Left colon (tissue), 2 donors: ENCODE results near the gene HAL. TPM values are rescaled to one million over a fixed set of nuclear protein-coding genes. Genes with fewer than 3 reads are reported as not detected.
"Not testable (repeated sequence)": the region's sequence is repeated elsewhere in the genome, so short reads cannot be mapped to it uniquely, and the experiment has no call there.

Source experiments
- ATAC-seq: fragments of 200-7000 bp; cut with Tn5 transposase; one replicate; pipeline ENCODE4 v1.9.1; 2020; ENCODE audit warnings: mild to moderate bottlenecking, moderate library complexity
- DNase-seq, 2 donors: peaks; one replicate each; pipeline ENCODE4 v3.0.0-alpha.2; 2020
- intact Hi-C, 2 donors: fragments of 100-400 bp; cut with DNase I in 1 of 2; cut with micrococcal nuclease in 1 of 2; formaldehyde crosslinking; loops; one replicate each; pipeline versions ENCODE4 v1.11.2 to v1.14.0; 2022; cut with DNase I, micrococcal nuclease
- total RNA-seq, 2 donors: library from RNA; stranded (reverse); fragmentation: NEBNext Ultra II Directional; extraction: Animal tissue kit (Norgen Biotek cat#: 25700); gene quantifications; one replicate each; pipeline ENCODE4 v1.2.1, GENCODE V29; 2021
- donor health status: DM: no; HTN: no; CAD: no.
- donor health status: DM: yes; HTN: yes; CAD: no.

Gene HAL
- total RNA-seq, 2 donors from 2014 or later, result 2.5 to 2.7 TPM

DNA sequence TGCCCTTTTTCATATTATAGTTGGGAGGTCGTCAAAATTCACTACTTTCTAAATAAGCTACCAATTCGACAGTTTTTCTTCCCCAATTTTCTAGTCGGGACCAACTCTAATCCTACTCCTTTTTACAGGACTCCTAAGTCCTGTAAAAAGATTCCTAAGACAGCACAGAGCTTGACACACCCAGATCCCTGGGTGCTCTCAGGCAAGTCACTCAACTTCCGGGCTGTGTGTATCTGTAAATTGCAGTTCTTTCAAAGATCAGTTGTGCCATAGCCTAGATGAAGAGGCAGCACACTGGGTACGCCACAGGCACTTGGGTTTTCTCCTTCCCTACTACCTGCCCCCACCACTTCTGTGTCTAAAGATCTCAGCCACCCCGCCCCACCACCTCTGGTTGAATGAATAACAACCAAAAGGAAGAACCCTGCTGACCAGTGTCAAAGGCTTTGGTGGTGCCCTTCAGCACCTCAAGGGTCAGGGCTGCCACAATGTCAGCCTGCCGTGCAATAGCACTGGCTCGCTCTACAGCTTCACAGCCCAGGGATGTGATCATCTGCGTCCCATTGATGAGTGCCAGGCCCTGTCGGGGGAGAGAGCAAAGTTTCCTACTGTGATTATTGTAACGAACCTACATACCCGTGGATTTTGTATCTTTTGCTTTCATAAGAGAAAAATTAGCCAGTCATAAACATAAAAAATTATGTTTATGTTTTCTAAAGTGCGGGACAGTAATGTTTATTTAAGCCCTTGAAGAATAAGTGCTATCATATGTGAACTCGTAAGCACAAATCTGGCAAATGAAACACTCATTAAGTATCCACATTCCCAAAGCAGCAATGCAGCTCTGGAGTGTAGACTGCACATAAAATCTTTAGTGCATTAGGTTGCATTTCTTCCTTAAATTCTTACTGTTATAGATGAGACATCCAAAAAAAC lies 9.2 kb downstream of the HAL start:
- ATAC-seq (peak; percentile 90), DNase-seq (no peak)
- intact Hi-C loops, result no loop called here

DNA sequence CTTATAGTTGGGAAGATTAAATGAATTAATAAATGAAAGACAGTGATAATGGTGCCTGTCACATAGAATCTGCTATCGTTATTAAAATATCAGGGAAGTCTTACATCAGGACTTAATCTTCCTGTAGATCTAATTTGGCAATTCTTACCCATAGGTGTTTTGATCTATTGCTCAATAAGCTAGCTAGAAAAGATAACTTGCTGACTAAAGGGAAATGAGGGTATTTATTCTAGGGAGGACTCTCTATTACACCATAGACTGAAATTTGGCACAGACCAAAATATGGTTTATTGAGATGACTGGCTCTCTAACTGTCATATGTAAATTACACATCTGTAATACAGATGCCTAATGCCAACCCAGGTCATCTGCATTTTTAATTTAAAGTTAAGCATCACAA lies 11.5 kb downstream of the HAL start:
- intact Hi-C loops, result no loop called here

DNA sequence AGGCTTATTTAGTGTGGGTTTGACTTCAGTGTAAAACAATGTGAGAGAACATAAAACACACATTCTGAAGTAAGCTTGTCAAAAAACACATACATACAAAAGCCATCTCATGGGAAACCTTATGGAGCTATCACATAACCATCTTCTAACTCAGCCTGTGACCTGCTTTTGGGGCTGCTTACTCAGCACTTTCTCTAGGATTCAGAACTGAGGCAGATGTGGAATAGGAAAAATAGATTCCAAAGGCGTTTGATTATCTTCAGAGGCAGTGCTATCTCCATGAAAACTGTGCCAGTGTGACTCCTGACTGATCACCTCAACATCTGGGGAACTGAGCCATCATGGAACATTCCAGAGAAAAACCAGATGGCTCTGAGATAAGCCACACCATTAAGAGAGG lies 13.5 kb downstream of the HAL start:
- intact Hi-C loops, result no loop called here
- DNase-seq (no peak), ATAC-seq (no peak)

More for the DNA sequence above, 11.5 kb downstream of the HAL start:
- DNase-seq (no peak), ATAC-seq (no peak)

DNA sequence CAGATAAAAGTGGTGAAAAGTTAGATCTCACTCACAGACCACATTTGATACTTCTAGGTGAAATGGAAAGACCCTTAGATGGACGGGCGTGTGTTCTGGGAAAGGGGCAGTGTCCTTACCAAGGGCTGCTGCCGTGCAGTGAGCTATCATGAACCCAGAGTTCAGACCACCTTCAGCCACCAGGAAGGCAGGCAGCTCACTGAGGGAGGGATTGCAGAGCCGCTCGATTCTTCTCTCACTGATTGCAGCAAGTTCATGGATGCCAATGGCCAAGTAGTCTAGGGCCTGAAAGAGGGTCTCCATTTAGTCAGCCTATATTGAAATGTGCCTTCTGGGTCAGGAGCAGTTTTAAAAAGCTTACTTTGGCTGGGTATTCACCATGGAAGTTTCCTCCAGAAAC lies 15.7 kb downstream of the HAL start:
- intact Hi-C loops, result no loop called here
- ATAC-seq (no peak), DNase-seq (no peak)

DNA sequence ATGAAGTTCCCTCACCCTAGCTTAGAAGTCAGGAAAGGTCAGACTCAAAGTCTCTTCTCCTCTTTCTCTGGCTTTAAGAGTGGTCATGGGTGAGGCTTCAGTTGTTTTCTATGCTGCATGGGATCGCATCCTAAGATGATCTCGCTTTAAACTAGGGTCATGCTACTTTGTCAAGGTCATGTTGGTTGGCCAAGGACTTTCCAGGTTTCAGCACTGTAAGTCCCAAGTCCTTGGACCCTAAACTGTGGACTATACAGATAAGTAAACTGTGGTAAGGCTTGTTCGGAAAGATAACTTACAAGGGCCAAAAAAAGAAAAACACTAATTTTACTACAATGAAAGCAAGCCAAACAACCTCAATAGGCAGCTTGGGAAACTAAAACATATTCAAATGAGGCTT lies 17.4 kb downstream of the HAL start:
- DNase-seq (no peak), ATAC-seq (no peak)
- intact Hi-C loops, result no loop called here

DNA sequence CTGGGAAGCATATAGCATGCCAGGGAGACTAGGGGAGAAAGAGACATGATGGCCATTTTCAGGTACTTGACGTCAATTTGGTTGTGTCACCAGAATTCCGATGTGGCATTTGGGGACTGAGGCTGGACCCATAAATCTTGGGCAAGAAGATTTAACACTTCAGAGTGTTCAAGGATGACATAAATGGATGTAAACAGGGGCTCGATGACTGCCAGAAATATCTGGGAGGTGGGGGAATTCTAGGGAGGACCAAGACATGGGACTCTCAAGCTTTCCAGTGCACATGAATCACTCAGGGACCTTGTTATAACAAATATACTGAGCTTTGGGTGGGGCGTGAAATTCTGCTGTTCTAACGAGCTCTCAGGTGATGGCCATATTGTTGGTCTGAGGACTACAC lies 17.8 kb downstream of the HAL start:
- no peak for ATAC-seq
- DNase-seq, result no peak
- intact Hi-C loops, result no loop called here

DNA sequence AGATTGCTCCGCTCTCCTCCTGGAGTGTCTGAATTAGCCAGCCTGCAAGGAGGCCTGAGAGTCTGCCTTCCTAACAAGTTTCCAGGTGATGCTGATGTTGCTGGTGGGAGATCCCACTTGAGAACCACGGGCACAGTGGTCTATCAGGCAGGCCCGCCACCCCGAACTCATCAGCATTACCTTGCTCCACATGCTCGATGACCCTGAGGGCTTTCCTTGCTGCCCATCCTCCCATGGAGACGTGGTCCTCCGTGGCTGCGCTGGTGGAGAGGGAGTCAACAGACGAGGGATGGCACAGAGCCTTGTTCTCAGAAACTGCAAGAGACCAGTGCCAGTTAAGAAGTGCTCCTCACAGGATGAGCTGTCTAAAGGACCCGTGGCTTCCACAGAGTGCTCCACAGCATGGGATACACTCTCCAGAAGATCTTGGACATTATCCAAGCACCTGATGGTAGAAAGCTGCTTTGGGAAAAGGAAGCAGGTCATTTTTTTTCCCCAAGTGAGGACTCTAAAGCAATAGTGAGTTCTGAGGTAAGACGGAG lies 18.3 kb downstream of the HAL start:
- ATAC-seq (no peak), DNase-seq (no peak)
- intact Hi-C loops, result no loop called here

DNA sequence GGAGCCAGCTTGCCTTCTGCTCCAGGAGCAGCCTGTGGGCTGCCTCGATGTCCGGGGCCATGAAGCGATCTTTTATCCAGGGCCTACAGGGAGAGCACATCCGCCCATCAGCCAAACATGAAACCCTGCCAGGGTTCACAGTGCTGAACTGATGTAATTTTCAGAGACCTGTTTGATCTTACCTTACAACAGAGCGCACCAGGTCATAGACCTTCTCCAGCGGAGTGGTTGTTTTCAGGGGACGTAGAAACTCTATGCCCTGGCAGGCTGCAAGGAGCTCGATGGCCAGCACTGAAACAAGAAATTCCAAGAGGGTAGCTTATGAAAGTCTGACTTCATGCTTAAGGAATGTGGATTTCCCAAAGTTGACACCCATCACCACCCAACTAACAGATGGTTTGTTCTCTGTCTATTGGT lies 19.7 kb downstream of the HAL start:
- ATAC-seq (no peak), DNase-seq (no peak)
- intact Hi-C loops, result no loop called here

DNA sequence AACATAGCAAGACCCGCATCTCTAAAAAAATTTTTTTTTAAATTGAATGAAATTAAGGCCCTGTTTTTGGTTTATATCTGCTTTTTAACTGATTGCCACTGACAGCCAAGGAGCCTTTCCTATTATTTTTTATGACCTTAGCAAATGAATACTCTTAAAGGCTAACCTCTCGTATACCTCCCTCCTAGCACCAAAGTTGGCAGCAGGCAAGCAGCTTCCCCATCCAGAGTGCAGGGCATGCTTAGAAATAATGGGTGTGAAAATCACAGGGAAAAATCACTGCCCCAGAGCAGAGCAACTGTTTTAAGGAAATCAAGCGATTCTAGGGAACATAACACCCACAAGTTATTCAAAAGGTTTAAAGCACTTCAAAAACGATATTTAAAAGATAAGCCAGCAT lies 20.7 kb downstream of the HAL start:
- DNase-seq (no peak), ATAC-seq (no peak)
- intact Hi-C loops, result no loop called here

DNA sequence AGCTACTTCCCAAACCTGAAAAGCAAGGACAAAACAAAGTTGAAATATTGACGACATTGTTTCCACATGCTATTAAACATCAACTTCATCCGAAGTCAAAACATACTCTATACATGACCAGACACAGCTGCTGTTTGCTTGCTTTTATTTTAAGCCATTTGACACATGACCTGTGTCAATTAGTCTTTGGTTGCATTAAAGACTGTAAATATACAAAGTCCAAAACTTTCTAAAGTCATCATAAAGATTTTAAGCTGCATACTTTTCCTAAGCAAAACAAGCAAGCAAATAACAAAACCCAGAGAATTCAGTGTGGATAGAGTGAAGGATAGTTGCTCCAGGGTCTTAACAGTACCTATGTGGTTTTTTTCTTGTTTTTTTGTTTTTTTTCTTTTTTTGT lies 21.8 kb downstream of the HAL start:
- intact Hi-C loops, result no loop called here
- DNase-seq, result no peak
- no peak for ATAC-seq

DNA sequence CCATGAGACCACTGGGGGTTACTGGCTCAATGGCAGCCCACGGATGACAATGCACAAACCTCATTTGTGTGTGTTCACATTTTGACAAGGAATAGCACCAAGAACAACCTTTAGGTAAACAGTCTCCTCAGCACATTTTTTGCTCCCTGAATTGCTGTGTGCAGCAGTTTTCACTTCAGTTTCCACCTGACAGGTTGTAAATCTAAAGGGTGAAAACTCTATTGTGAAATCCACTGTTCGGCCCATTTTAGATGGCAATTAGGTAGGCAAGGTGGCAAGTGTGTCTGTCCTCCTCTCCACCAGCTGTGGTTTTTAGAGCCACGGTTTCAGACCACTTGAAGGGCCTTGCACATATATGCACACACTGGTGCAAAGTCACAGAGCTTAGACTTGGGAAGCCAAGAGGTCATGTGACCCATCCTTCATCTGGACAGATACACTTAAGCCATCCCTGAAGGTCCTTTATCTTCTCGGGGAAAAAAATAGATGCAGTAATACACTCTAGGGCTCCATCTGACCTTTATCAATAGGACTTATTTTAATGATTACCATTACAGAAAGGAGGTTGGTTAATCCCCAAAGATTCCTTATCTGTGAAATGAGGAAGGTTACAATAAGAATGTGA lies 23.2 kb downstream of the HAL start:
- intact Hi-C loops, result no loop called here
- DNase-seq (no peak), ATAC-seq (no peak)

DNA sequence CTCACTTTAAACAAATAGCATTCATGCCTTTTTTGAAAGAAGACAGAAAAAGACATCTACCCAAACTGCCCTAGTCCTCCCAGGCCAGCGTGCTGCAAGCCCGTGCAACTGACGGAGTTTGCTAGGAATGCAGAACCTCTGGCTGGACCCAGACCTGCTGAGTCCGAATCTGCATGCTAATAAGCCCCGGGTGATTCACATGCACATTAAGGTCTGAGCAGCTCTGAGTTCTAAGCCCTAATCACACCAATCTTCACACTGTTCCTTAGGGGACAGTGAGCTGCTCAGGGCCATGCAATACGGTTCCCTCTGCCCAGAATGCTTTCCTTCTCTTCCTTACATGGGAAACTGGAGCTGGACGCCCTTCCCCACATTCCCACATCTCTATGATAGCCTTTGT lies 25.2 kb downstream of the HAL start:
- no peak for ATAC-seq
- intact Hi-C loops, result no loop called here
- no peak for DNase-seq

DNA sequence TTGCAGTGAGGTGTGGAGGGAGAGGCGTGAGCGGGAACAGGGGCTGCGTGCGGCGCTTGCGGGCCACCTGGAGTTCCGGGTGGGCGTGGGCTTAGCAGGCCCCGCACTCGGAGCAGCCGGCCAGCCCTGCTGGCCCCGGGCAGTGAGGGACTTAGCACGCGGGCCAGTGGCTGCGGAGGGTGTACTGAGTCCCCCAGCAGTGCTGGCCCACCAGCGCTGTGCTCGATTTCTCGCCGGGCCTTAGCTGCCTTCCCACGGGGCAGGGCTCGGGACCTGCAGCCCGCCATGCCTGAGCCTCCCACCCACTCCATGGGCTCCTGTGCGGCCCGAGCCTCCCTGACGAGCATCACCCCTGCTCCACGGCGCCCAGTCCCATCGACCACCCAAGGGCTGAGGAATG lies 27.0 kb downstream of the HAL start:
- intact Hi-C loops, DNase-seq, ATAC-seq: not testable (repeated sequence)

DNA sequence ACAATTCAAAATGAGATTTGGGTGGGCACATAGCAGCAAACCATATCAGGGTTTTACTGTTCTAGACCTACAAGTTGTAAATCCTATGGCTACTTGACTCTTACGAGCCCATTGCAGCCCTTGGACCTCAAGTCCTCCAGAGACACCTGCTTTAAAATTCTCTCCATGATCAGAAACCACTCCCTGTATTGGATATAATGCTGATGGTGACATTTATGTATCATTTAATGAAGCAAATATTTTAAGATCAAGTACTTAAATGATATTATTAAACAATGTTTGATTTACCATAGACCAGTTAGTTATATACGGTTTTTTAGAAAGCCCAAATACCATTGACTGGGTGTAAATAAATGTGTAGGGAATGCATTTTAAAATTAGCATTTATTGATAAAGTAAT lies 28.8 kb downstream of the HAL start:
- DNase-seq (no peak), ATAC-seq (no peak)
- intact Hi-C loops, result no loop called here

DNA sequence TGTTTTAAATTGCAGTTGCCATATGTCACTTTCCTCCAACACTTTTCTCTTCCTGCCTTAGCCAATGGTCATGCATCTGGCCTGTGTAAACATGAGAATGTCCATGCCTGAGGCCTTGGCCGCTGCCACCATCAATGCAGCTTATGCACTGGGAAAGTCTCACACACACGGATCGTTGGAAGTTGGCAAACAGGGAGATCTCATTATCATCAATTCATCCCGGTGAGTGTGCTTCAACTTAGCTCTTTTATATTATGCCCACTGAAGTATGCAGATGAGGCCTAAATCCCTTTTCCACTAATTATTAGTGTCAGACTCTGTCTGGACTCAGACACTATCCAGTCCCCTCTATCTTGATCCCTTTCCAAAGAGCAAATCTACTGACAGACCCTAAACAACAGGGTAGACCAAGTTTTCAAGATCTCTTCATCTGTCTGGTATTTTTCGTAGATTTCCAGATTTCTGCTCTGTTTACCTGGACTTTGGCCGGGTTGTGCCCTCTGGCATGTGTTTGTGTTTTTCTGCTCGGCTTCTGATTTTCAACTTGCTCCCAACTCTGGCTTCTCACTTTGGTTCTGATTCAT lies 29.8 kb downstream of the HAL start:
- intact Hi-C loops, result no loop called here
- ATAC-seq (no peak), DNase-seq (no peak)

DNA sequence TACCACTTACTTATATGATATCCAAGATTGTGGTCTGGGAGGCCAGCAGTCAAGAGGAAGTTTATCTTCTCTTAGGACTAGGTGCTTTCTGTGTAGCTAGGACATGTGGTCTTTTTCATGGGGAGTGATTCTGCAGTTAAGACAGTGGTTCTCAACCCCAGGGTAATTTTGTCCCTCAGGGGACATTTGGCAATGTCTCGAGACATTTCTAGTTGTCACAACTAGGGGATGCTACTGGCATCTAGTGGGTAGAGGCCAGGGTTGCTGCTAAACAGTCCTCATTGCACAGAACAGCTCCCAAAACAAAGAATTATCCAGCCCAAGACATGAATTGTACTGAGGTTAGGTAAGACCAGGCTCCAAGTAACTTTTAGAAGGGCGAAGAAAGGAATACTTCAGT lies 33.0 kb downstream of the HAL start:
- intact Hi-C loops, result no loop called here
- no peak for ATAC-seq

DNA sequence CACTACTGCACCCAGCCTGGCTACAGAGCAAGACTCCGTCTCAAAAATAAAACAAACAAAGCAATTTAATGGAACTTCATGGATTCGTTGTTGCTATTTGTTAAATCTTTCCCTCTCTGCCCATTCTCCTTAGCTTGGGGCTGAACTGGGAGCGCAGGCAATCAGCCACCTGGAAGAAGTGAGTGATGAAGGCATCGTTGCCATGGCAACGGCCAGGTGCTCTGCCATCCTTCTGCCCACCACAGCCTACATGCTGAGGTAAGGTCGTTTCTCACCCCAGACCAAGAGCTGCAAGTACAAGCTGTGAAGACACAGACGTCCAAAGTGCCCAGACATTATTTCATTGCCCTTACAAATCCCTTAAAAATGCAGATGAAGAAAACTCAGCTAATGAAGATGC lies 33.9 kb downstream of the HAL start:
- intact Hi-C loops, result no loop called here
- no peak for ATAC-seq
- no peak for DNase-seq

More for the DNA sequence above, 33.0 kb downstream of the HAL start:
- no peak for DNase-seq

DNA sequence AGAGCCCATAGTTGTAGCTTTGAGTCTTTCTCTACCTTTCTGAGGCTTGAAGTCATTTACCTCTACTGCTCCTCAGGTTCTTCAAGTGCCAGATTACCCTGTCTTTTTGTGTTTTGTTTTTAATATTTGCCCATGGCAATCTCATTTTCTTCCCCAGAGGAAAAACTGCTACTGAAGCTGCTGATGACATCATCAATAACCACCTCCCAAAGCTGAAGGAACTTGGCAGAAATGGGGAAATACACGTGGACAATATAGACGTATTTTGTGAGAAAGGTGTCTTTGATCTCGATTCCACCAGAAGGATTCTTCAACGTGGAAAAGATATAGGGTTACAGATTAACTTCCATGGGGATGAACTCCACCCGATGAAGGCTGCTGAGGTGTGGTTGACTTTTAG lies 35.9 kb downstream of the HAL start:
- intact Hi-C loops, result no loop called here
- ATAC-seq (no peak), DNase-seq (no peak)

DNA sequence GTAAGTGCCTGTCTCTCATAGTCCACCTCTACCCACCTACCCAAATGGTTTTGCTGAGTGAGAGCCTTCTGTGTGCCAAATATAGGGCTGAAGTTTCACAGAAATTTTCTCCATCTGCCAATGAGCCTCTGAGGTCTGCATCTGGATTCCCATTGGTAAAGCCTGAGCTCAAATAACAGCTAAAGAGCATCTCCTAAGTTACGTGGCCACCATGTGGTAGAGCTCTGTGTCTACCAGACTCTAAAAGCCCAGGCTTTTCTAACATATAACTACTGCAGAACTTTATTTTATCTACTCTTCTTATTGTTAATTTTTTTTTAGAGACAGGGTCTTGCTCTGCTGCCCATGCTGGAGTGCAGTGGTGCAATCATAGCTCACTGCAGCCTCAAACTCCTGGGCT lies 37.0 kb downstream of the HAL start:
- no peak for ATAC-seq

DNA sequence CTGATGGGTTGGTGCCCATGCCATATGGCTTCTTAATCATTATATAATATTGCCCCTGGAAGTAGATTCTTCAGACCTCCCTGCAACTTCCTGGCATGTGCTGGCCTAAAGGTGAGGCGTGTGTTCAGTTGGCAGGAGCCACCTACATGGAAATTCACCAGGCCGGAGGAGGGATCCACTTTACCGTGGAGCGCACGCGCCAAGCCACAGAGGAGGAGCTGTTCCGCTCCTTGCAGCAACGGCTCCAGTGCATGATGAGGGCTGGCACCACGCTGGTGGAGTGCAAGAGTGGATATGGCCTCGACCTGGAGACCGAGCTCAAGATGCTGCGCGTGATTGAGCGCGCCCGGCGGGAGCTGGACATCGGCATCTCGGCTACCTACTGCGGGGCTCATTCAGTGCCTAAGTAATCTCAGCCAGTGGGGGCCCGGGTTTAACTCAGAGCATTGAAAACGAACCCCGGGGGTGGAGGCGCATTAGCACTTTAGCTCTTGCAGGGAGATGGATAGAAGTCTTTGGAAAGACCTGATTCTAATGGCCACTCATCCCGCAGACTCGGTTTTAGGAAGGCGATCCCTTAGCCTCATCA lies 39.5 kb downstream of the HAL start:
- DNase-seq, result no peak
- ATAC-seq, result no peak
- intact Hi-C loops, result no loop called here

More for the DNA sequence above, 37.0 kb downstream of the HAL start:
- no peak for DNase-seq
- intact Hi-C loops, result no loop called here
